Activated naive CD4-positive, alpha-beta T cell treated with Interleukin-2 at 50 U/mL for 16 hours (primary cell): ENCODE results near the gene IQGAP3.

Source experiments
- DNase-seq: peaks from one replicate; pipeline ENCODE4 v3.0.0-alpha.2; 2020

IQGAP3 gene

GRCh38 chr1:156493154-156493631, 79.2 kb downstream of the IQGAP3 start:
- no peak for DNase-seq

- DNase-seq = no peak
Observed at GRCh38 chr1:156492591-156493080, 79.7 kb downstream of the IQGAP3 start.

- DNase-seq = no peak
Observed at GRCh38 chr1:156492013-156492590, 80.3 kb downstream of the IQGAP3 start.

GRCh38 chr1:156491151-156491949, 81.0 kb downstream of the IQGAP3 start:
- DNase-seq = no peak

- no peak for DNase-seq
Observed at GRCh38 chr1:156490401-156491032, 81.8 kb downstream of the IQGAP3 start.

- DNase-seq = no peak
Observed at GRCh38 chr1:156489935-156490293, 82.5 kb downstream of the IQGAP3 start.

- peak; percentile 38 for DNase-seq
Observed at GRCh38 chr1:156489166-156489934, 83.0 kb downstream of the IQGAP3 start.

GRCh38 chr1:156488566-156489165, 83.7 kb downstream of the IQGAP3 start:
- peak; percentile 37 for DNase-seq

GRCh38 chr1:156487862-156488261, 84.5 kb downstream of the IQGAP3 start:
- DNase-seq = peak; percentile 28

GRCh38 chr1:156486421-156487344, 85.7 kb downstream of the IQGAP3 start:
- no peak for DNase-seq

GRCh38 chr1:156485984-156486383, 86.4 kb downstream of the IQGAP3 start:
- no peak for DNase-seq

GRCh38 chr1:156484480-156485058, 87.8 kb downstream of the IQGAP3 start:
- DNase-seq = no peak

- no peak for DNase-seq
Observed at GRCh38 chr1:156483397-156483796, 89.0 kb downstream of the IQGAP3 start.

- no peak for DNase-seq
Observed at GRCh38 chr1:156482276-156482675, 90.1 kb downstream of the IQGAP3 start.

- DNase-seq = peak; percentile 32
Observed at GRCh38 chr1:156481527-156481926, 90.8 kb downstream of the IQGAP3 start.

- peak; percentile 77 for DNase-seq
Observed at GRCh38 chr1:156480411-156481192, 91.8 kb downstream of the IQGAP3 start.

GRCh38 chr1:156480016-156480370, 92.4 kb downstream of the IQGAP3 start:
- DNase-seq = no peak

GRCh38 chr1:156479093-156480015, 93.0 kb downstream of the IQGAP3 start:
- DNase-seq = no peak

- no peak for DNase-seq
Observed at GRCh38 chr1:156478250-156478627, 94.1 kb downstream of the IQGAP3 start.
